HepG2 (cell line): ENCODE measurements around the gene SMIM1. TPM values are rescaled to one million over a fixed set of nuclear protein-coding genes. Genes with fewer than 3 reads are reported as not detected.

Experiments used
- ATAC-seq: fragments of 200-7000 bp; cut with Tn5 transposase; 3 replicates; pipeline ENCODE4 v1.9.1; 2020; ENCODE audit warnings: mild to moderate bottlenecking, moderate library complexity
- BruUV-seq: library from RNA; stranded (reverse); fragments of 400-500 nt; replicated peaks from 2 replicates; lab custom pipeline; 2021; lab: Mats Ljungman, UMichigan
- CTCF ChIA-PET: fragments of 300-600 bp; formaldehyde crosslinking; extraction: SDS; loops from one replicate; lab custom pipeline; 2021; ENCODE audit warnings: low total read pairs, inconsistent platforms, low intra/inter-chr PET ratio; lab: Yijun Ruan, JAX
- POLR2A ChIA-PET: fragments of 350-600 bp; sonication (Branson Sonifier 250); formaldehyde crosslinking; loops from one replicate; lab custom pipeline; 2020; ENCODE audit warnings: antibody characterized with exemption, inconsistent platforms; lab: Yijun Ruan, JAX
- DNase-seq: peaks from one replicate; pipeline ENCODE4 v3.0.0-alpha.2; 2015; ENCODE audit warnings: low spot score
- FAIRE-seq: peaks from 3 replicates; lab custom pipeline; 2011; peaks lifted over from hg19 to GRCh38; lab: Jason Lieb, UNC
- H2AFZ ChIP-seq: one replicate; pipeline ENCODE4 v1.6.1; 2011; ENCODE audit warnings: low read length, inconsistent platforms
- H3K27ac ChIP-seq: fragments of 300-600 bp; 3 replicates; pipeline ENCODE4 v1.8.0; 2011; ENCODE audit warnings: mixed run types, mild to moderate bottlenecking, mixed read lengths, low read length, inconsistent platforms; ENCODE audit not compliant: insufficient read depth; ENCODE audit errors: extremely low read length
- H3K27me3 ChIP-seq, 2 experiments: fragments of 200-600 bp in 1 of 2; 2 replicates in 1 of 2; 3 replicates in 1 of 2; pipeline versions ENCODE4 v1.6.0 to v1.8.0; 2011; ENCODE audit warnings: low read length in 2 of 2, mild to moderate bottlenecking in 2 of 2, moderate library complexity in 2 of 2, inconsistent platforms in 1 of 2; ENCODE audit not compliant: insufficient read depth in 2 of 2, control insufficient read depth in 1 of 2
- H3K36me3 ChIP-seq, 2 experiments: fragments of 200-600 bp in 1 of 2; replicated peaks in 1 of 2; 2 replicates in 1 of 2; 3 replicates in 1 of 2; pipeline versions ENCODE4 v1.5.1 to v1.8.0; 2011; ENCODE audit warnings: low read length in 2 of 2, inconsistent platforms in 1 of 2; ENCODE audit not compliant: insufficient read depth in 2 of 2, control insufficient read depth in 1 of 2
- H3K4me1 ChIP-seq: 2 replicates; pipeline ENCODE4 v1.5.1; 2012; ENCODE audit warnings: low read length, inconsistent platforms; ENCODE audit not compliant: insufficient read depth
- H3K4me2 ChIP-seq: 2 replicates; pipeline ENCODE4 v1.6.0; 2011; ENCODE audit warnings: low read depth, low read length, inconsistent platforms
- H3K4me3 ChIP-seq, 3 experiments: fragments of 200-600 bp in 1 of 3; sonication (generic), shearing (Covaris generic) in 1 of 3; replicated peaks in 1 of 3; 2 replicates each; pipeline ENCODE4 v1.5.1; 2011 to 2016; ENCODE audit warnings: low read length in 3 of 3, inconsistent platforms in 2 of 3, low read depth in 2 of 3, mild to moderate bottlenecking in 2 of 3, control low read depth in 1 of 3, mixed read lengths in 1 of 3; ENCODE audit not compliant: insufficient read depth in 1 of 3
- H3K79me2 ChIP-seq: one replicate; pipeline ENCODE4 v1.6.1; 2011; ENCODE audit warnings: low read length, inconsistent platforms; ENCODE audit not compliant: insufficient read depth
- H3K9ac ChIP-seq: 2 replicates; pipeline ENCODE4 v1.6.0; 2011; ENCODE audit warnings: mild to moderate bottlenecking, low read depth, low read length, inconsistent platforms; ENCODE audit not compliant: insufficient read depth
- H3K9me3 ChIP-seq: 2 replicates; pipeline ENCODE4 v1.5.1; 2012; ENCODE audit warnings: mild to moderate bottlenecking, low read length
- H4K20me1 ChIP-seq: 2 replicates; pipeline ENCODE4 v1.6.0; 2011; ENCODE audit warnings: inconsistent platforms, mild to moderate bottlenecking, low read length, moderate library complexity; ENCODE audit not compliant: insufficient read depth
- CHCHD3 ChIP-seq: sonication (generic); formaldehyde crosslinking; IDR thresholded peaks from 2 replicates; pipeline ENCODE4 v1.8.0; 2022; ENCODE audit warnings: mild to moderate bottlenecking, missing genetic modification reagents, moderate library complexity
- KDM1A ChIP-seq: IDR thresholded peaks from 2 replicates; pipeline ENCODE4 v1.6.1; 2016; ENCODE audit warnings: missing compliant biosample characterization
- MEF2D ChIP-seq: sonication (generic); formaldehyde crosslinking; IDR thresholded peaks from 2 replicates; pipeline ENCODE4 v1.5.1; 2020; ENCODE audit warnings: mild to moderate bottlenecking, missing genetic modification reagents
- MTF2 ChIP-seq: sonication (generic); formaldehyde crosslinking; IDR thresholded peaks from 2 replicates; pipeline ENCODE4 v1.5.0; 2020; ENCODE audit warnings: missing genetic modification reagents, borderline replicate concordance
- NCOA2 ChIP-seq: sonication (generic); formaldehyde crosslinking; IDR thresholded peaks from 2 replicates; pipeline ENCODE4 v1.8.0; 2022; ENCODE audit warnings: inconsistent platforms
- RFXAP ChIP-seq: sonication (generic); formaldehyde crosslinking; IDR thresholded peaks from 2 replicates; pipeline ENCODE4 v1.4.0; 2020; ENCODE audit warnings: missing genetic modification reagents, borderline replicate concordance
- TAF15 ChIP-seq: fragments of 200-400 bp; formaldehyde crosslinking; IDR thresholded peaks from one replicate; pipeline ENCODE4 v1.6.1; 2018; ENCODE audit warnings: mild to moderate bottlenecking, low read depth, low read length; ENCODE audit not compliant: poor library complexity, severe bottlenecking
- TBP ChIP-seq: sonication (generic); formaldehyde crosslinking; IDR thresholded peaks from 2 replicates; pipeline ENCODE4 v1.5.0; 2020; ENCODE audit warnings: missing genetic modification reagents
- TOE1 ChIP-seq: sonication (generic); formaldehyde crosslinking; IDR thresholded peaks from 2 replicates; pipeline ENCODE4 v1.4.0; 2020; ENCODE audit warnings: mild to moderate bottlenecking, missing genetic modification reagents
- U2AF2 ChIP-seq: fragments of 200-400 bp; formaldehyde crosslinking; IDR thresholded peaks from 2 replicates; pipeline ENCODE4 v1.6.1; 2017; ENCODE audit warnings: low read depth, mild to moderate bottlenecking, low read length
- ZFP82 ChIP-seq: sonication (generic); formaldehyde crosslinking; IDR thresholded peaks from 2 replicates; pipeline ENCODE4 v1.5.1; 2020; ENCODE audit warnings: mild to moderate bottlenecking, missing genetic modification reagents, borderline replicate concordance
- ZNF17 ChIP-seq: sonication (generic); formaldehyde crosslinking; IDR thresholded peaks from 2 replicates; pipeline ENCODE4 v1.5.0; 2020; ENCODE audit warnings: mild to moderate bottlenecking, missing genetic modification reagents
- ZNF296 ChIP-seq: sonication (generic); formaldehyde crosslinking; conservative IDR thresholded peaks from 2 replicates; pipeline ENCODE4 v1.5.0; 2020; ENCODE audit warnings: mild to moderate bottlenecking, missing genetic modification reagents
- ZNF556 ChIP-seq: sonication (generic); formaldehyde crosslinking; IDR thresholded peaks from 2 replicates; pipeline ENCODE4 v1.4.0; 2020; ENCODE audit warnings: mild to moderate bottlenecking, missing genetic modification reagents, borderline replicate concordance
- ZNF709 ChIP-seq: sonication (generic); formaldehyde crosslinking; IDR thresholded peaks from 2 replicates; pipeline ENCODE4 v1.5.0; 2020; ENCODE audit warnings: mild to moderate bottlenecking, missing genetic modification reagents
- WGBS: methylation state at CpG from one replicate; pipeline ENCODE4 v1.1.6; 2017; ENCODE audit warnings: low lambda C conversion rate; 5-methylcytosine and 5-hydroxymethylcytosine counted together
- in situ Hi-C: cut with HindIII; loops from 2 replicates; pipeline ENCODE4 v1.10.0; 2017; ENCODE audit warnings: low pct_unique_long_range_greater_than_20kb; ENCODE audit not compliant: extremely low pct_ligation_motif_present
- intact Hi-C: fragments of 100-400 bp; cut with micrococcal nuclease; formaldehyde crosslinking; loops from one replicate; pipeline ENCODE4 v1.10.0; 2022; ENCODE audit not compliant: unreplicated experiment
- polyA plus RNA-seq, 8 experiments: library from polyadenylated mRNA; depleted of rRNA in 3 of 8; stranded (reverse) in 7 of 8; unstranded in 1 of 8; fragments of >200 nt; fragmentation: Illumina TruSeq in 4 of 8; extraction: Trizol in 4 of 8; gene quantifications; 2 replicates each; pipeline versions ENCODE4 v1.2.1 to v1.2.3, GENCODE V29; 2011 to 2016; ENCODE audit warnings: low read depth in 4 of 8, missing spikeins in 1 of 8, mixed read lengths in 1 of 8; ENCODE audit not compliant: insufficient read depth in 1 of 8
- total RNA-seq, 5 experiments: library from RNA; depleted of rRNA; stranded (reverse); fragments of >200 nt; fragmentation: Illumina TruSeq; extraction: Trizol; gene quantifications; 2 replicates each; pipeline ENCODE4 v1.2.3, GENCODE V29; 2016; ENCODE audit warnings: low read depth in 1 of 5
- TF ChIP-seq, protein P1 (sequence below): sonication (generic); formaldehyde crosslinking; IDR thresholded peaks from 2 replicates; pipeline ENCODE4 v1.4.0; 2020; ENCODE audit warnings: mild to moderate bottlenecking, missing genetic modification reagents
- TF ChIP-seq, protein P2 (sequence below): IDR thresholded peaks from 2 replicates; pipeline ENCODE4 v1.6.1; 2018; ENCODE audit warnings: missing genetic modification reagents, mild to moderate bottlenecking, missing compliant biosample characterization
- TF ChIP-seq, protein P3 (sequence below): sonication (generic); formaldehyde crosslinking; IDR thresholded peaks from 2 replicates; pipeline ENCODE4 v1.8.1; 2023; ENCODE audit warnings: missing genetic modification reagents, mild to moderate bottlenecking, borderline replicate concordance
- TF ChIP-seq, protein P4 (sequence below): sonication (generic); formaldehyde crosslinking; IDR thresholded peaks from 2 replicates; pipeline ENCODE4 v1.4.0; 2020; ENCODE audit warnings: low read depth, mild to moderate bottlenecking, missing genetic modification reagents

The SMIM1 gene
- total and polyA plus RNA-seq, 2 of the 13 experiments (the other 11 are each of a cell fraction or from before 2014, with no cell fraction given), result 12.4 to 56.3 TPM

DNA sequence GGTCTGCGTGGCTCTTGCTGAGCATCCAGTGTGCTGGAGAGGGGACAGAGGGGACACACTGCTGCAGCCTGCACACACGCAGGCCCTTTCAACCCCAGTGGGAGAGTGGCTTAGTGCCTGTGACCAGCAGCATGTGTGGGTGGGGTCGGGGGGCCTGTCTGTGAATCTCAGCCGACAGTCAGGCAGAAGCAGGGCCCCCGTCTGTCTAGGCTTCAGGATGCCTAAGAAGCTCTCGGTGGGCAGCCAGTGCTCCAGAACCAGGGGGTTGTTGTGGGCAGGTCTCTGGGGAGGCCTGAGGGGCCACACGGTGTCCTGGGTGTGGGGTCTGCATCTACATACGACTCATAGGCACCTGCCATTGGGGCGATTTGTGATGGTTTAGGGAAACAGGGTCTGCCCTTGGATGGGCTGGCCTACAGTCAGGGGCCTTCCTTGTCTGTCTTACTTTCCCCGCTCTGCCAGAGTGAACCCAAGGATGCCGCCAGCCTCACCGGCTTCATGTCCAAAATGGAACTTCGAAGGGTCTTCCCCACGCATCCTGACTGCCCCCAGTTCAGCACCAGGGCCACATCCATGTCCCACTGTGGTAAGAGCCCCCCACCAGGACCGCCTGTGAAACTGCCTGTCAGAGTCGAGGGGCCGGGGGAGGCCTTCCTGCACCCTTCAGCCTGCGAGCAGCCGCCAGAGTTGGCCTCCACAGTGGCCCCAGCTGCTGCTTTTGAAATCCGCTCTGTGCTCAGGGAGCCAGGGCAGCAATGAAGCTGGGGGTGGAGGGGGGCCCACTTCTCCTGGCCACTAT lies 18.7 kb upstream of the SMIM1 start:
- Histone ChIP-seq H3K4me3 (no peak overlapping the region), H3K36me3 (no peaks in the 10 kb centered on the region), H2AFZ (no peak overlapping the region), H3K9ac (no peak overlapping the region), H3K4me2 (no peak overlapping the region), H3K4me1 (no peaks in the 10 kb centered on the region), H3K79me2 (no peaks in the 10 kb centered on the region), H3K9me3 (no peaks in the 10 kb centered on the region), H4K20me1 (no peaks in the 10 kb centered on the region), H3K27me3 (peaks cover 15 to 55% of the 10 kb centered on the region in 2 experiments; a peak in 4 of 5 replicates), H3K27ac (no peak overlapping the region)
- ATAC-seq, result no peak; the same call in 2 of the 3 replicates
- TF ChIP-seq ZNF17 (CRISPR knock-in tag) (no peak), RFXAP (CRISPR knock-in tag) (no peak), ZNF709 (no peak), TBP (CRISPR knock-in tag) (no peak), KDM1A (no peak), MEF2D (CRISPR knock-in tag) (no peak), CHCHD3 (CRISPR knock-in tag) (no peak), TOE1 (CRISPR knock-in tag) (no peak), ZNF296 (CRISPR knock-in tag) (no peak), MTF2 (CRISPR knock-in tag) (no peak), ZNF556 (no peak), TAF15 (no peak), NCOA2 (CRISPR knock-in tag) (no peak), U2AF2 (no peak), ZFP82 (CRISPR knock-in tag) (no peak)
- TF ChIP-seq, protein P1, sequence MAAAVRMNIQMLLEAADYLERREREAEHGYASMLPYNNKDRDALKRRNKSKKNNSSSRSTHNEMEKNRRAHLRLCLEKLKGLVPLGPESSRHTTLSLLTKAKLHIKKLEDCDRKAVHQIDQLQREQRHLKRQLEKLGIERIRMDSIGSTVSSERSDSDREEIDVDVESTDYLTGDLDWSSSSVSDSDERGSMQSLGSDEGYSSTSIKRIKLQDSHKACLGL, result no peak
- TF ChIP-seq, protein P2, sequence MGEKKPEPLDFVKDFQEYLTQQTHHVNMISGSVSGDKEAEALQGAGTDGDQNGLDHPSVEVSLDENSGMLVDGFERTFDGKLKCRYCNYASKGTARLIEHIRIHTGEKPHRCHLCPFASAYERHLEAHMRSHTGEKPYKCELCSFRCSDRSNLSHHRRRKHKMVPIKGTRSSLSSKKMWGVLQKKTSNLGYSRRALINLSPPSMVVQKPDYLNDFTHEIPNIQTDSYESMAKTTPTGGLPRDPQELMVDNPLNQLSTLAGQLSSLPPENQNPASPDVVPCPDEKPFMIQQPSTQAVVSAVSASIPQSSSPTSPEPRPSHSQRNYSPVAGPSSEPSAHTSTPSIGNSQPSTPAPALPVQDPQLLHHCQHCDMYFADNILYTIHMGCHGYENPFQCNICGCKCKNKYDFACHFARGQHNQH (CRISPR knock-in tag), result no peak
- TF ChIP-seq, protein P3, sequence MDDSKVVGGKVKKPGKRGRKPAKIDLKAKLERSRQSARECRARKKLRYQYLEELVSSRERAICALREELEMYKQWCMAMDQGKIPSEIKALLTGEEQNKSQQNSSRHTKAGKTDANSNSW (CRISPR knock-in tag), result no peak
- TF ChIP-seq, protein P4, sequence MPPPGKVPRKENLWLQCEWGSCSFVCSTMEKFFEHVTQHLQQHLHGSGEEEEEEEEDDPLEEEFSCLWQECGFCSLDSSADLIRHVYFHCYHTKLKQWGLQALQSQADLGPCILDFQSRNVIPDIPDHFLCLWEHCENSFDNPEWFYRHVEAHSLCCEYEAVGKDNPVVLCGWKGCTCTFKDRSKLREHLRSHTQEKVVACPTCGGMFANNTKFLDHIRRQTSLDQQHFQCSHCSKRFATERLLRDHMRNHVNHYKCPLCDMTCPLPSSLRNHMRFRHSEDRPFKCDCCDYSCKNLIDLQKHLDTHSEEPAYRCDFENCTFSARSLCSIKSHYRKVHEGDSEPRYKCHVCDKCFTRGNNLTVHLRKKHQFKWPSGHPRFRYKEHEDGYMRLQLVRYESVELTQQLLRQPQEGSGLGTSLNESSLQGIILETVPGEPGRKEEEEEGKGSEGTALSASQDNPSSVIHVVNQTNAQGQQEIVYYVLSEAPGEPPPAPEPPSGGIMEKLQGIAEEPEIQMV, result no peak
- ChIA-PET CTCF (no interaction called here), POLR2A (interaction anchor here (1.4 kb wide), 1 partner anchor 16 kb away, joined by 3 read pairs; no protein-coding TSS in a partner anchor)
- in situ Hi-C loops, result no loop called here
- intact Hi-C loops, result no loop called here
- FAIRE-seq, result no peak
- DNase-seq, result no peak
- 69% methylated on average over 5 of the region's 20 CpGs for WGBS
- no TSS peak for BruUV-seq
